Measurements from ENCODE around the gene CD22. TPM values are rescaled to one million over a fixed set of nuclear protein-coding genes. Genes with fewer than 3 reads are reported as not detected.

The CD22 gene
- total RNA-seq, 1 donor from 2014 or later = not detected

DNA sequence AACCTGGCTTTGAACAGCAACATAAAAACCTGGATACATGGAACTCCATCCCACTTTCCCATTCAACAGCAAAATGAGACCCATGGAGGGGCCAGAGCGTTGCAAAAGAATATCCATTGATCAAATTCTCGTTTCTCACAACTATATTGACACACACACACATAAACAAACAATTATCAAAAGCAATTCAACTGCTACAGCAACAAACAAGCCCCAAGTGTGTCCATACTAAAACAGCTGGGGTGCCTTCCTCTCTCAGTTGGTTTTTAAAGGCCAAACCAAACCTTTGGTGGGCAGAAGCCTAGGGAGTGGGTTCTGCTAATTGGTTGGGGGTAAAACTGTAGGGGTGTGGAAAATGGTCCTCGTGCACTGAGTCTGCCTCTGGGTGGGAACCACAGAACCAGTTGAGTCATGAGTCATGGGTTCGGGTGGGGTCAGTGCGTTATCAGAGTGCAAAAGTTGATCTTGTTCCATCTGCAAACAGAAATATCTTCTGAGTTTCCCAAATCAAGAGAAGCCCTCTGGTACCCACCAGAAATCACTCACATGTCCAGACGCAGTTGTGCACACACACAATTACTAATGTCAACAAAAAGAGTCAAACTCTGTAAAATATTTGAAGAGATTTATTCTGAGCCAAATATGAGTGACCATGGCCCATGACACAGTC lies 60.3 kb downstream of the CD22 start:
- no peak for DNase-seq

DNA sequence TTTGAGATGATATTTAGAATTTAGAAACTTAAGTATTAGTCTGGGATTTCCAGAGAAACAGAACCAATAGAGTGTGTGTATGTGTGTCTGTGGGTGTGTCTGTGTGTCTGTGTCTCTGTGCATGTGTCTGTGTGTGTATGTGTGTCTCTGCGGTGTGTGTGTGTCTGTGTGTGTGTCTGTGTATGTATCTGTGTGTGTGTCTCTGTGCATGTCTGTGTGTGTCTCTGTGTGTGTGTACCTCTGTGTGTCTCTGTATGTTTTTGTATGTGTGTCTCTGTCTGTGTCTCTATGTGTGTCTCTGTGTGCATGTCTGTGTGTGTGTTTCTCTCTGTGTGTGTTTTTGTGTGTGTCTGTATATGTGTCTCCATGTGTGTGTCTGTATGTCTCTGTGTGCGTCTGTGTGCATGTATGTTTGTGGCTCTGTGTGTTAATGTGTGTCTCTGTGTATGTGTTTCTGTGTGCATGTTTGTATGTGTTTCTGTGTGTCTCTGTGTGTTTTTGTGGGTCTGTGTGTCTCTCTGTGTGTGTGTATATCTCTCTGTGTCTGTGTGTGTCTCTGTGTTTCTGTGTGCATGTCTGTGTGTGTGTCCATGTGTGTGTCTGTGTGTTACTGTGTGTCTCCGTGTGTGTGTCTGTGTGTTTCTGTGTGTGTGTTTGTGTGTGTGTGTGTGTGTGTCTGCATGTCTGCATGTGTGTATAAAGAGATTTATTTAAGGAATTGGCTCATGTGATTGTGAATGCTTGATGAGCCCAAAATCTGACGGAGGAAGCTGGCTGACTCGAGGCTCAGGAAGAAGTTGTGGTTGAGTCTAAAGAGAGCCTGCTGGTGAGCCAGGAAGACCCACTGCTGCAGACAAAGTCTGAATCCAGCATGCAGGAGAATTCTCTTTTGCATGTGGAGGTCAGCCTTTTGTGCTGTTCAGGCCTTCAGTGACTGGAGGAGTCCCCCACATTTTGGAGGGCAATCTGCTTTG lies 64.0 kb downstream of the CD22 start:
- DNase-seq = no peak

DNA sequence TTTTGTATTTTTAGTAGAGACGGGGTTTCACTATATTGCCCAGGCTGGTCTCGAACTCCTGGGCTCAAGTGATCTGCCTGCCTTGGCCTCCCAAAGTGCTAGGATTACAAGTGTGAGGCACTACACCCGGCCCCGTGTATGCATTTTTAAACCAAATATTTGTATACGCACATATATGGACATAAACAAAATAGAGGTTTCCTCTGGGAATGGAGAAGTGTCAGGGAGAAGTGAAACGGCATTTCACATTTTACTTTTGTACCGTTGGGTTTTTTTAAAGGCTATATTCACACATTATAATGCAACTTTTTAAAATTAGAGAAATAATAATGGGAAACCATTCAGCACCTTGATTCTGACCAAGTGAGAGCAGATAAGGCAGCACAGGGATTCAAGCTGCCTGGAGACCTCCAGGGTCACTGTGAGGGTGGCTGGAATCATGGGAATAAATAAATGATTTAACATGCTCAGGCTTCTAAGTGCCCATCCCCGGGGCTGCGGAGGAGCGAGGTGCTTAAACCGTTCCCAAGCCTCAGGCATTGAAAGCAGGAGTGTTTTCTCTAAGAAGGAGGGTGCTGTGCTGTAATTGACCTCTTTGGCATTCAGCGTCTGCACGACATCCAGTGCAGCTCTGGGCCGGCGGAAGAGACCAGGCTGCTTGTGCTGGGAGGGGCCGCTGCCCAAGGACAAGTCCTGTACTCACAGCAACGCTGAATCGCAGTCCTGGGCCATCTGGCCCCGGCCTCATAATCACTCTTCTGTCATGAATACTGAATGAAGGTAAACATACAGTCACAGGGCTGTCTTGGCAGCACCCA lies 66.6 kb downstream of the CD22 start:
- DNase-seq = no peak

DNA sequence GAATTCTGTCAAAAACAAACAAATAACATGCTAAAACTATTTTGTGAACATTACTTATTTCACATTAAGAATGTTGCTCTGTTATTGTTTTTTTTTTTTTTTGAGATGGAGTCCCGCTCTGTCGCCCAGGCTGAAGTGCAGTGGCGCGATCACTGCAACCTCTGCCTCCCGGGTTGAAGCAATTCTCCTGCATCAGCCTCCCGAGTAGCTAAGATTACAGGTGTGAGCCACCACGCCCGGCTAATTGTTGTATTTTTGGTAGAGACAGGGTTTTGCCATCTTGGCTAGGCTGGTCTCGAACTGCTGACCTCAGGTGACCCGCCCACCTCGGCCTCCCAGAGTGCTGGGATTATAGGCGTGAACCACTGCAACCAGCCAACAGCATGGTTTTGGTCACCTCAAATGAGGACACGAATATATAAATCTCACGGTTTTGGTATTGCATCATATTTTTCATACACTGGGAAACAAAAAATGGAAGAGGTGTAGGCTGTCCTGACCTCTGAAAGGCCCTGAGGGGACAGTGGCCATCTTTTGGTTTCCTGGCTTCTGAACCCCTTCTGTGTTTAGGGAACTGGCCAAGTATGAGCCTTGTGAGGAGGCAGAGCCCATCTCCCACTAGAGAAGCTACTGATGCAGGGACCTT lies 67.4 kb downstream of the CD22 start:
- no peak for DNase-seq

Other genes with a start within 250 kb of the CD22 start
- gene FXYD3, start 213.4 kb upstream of the CD22 start, total RNA-seq = not detected
- gene LGI4, start 194.1 kb upstream of the CD22 start, total RNA-seq = 14.2 TPM
- not detected for gene FXYD1, start 190.4 kb upstream of the CD22 start, total RNA-seq
- 24.0 TPM for gene FXYD7, start 185.9 kb upstream of the CD22 start, total RNA-seq
- gene FXYD5, start 174.5 kb upstream of the CD22 start, total RNA-seq = not detected
- gene FAM187B, start 100.4 kb upstream of the CD22 start, total RNA-seq = not detected
- gene LSR, start 80.2 kb upstream of the CD22 start, total RNA-seq = 3.1 TPM
- gene USF2, start 60.2 kb upstream of the CD22 start, total RNA-seq = 36.0 TPM
- not detected for gene HAMP, start 46.7 kb upstream of the CD22 start, total RNA-seq
- gene MAG, start 37.0 kb upstream of the CD22 start, total RNA-seq = 0.47 TPM
- gene FFAR1, start 18.7 kb downstream of the CD22 start, total RNA-seq = not detected
- gene FFAR3, start 29.3 kb downstream of the CD22 start, total RNA-seq = not detected
- gene GPR42, start 41.9 kb downstream of the CD22 start, total RNA-seq = not detected
- 0.16 TPM for gene FFAR2, start 119.1 kb downstream of the CD22 start, total RNA-seq
- not detected for gene KRTDAP, start 161.3 kb downstream of the CD22 start, total RNA-seq
- 0.94 TPM for gene DMKN, start 184.5 kb downstream of the CD22 start, total RNA-seq
- not detected for gene SBSN, start 199.1 kb downstream of the CD22 start, total RNA-seq
- not detected for gene GAPDHS, start 204.3 kb downstream of the CD22 start, total RNA-seq
- 37.4 TPM for gene TMEM147, start 216.4 kb downstream of the CD22 start, total RNA-seq
- not detected for gene ATP4A, start 234.5 kb downstream of the CD22 start, total RNA-seq

Measured in occipital lobe (tissue), 2 donors.